NT2/D1 (cell line): ENCODE results near the gene SORL1.

Source experiments
- YY1 ChIP-seq: IDR thresholded peaks from 2 replicates; pipeline ENCODE4 v1.6.1; 2011; ENCODE audit not compliant: insufficient read length, insufficient read depth
- ZNF274 ChIP-seq: IDR thresholded peaks from 2 replicates; pipeline ENCODE4 v1.6.1; 2011; ENCODE audit warnings: mild to moderate bottlenecking, low read depth, low read length

GRCh38 chr11:121425828-121426227, 26.3 kb upstream of the SORL1 start:
- TF ChIP-seq YY1 (no peak), ZNF274 (no peak)
